Loucy (cell line): ENCODE results near the gene MCF2L.

ENCODE experiments used
- H2AFZ ChIP-seq: fragments of 200-600 bp; sonication (generic); 2 replicates; pipeline ENCODE4 v1.6.0; 2016; ENCODE audit warnings: antibody characterized with exemption, mild to moderate bottlenecking, low read length, moderate library complexity
- H3F3A ChIP-seq: fragments of 200-600 bp; 2 replicates; pipeline ENCODE4 v1.6.0; 2016; ENCODE audit warnings: antibody characterized with exemption, low read depth, mild to moderate bottlenecking
- H3K27me3 ChIP-seq: fragments of 200-600 bp; sonication (generic); 2 replicates; pipeline ENCODE4 v1.6.1; 2014; ENCODE audit warnings: low read length, mild to moderate bottlenecking; ENCODE audit not compliant: insufficient read depth, poor library complexity, severe bottlenecking
- H3K36me3 ChIP-seq: fragments of 200-600 bp; sonication (generic); 2 replicates; pipeline ENCODE4 v1.6.1; 2016; ENCODE audit warnings: low read length; ENCODE audit not compliant: insufficient read depth
- H3K4me1 ChIP-seq: fragments of 200-600 bp; sonication (generic); 2 replicates; pipeline ENCODE4 v1.5.1; 2014; ENCODE audit warnings: low read length, mild to moderate bottlenecking; ENCODE audit not compliant: insufficient read depth, poor library complexity, severe bottlenecking
- H3K4me2 ChIP-seq: fragments of 200-600 bp; sonication (generic); 2 replicates; pipeline ENCODE4 v1.6.0; 2014; ENCODE audit warnings: antibody characterized with exemption, low read length, low read depth, mild to moderate bottlenecking; ENCODE audit not compliant: poor library complexity, severe bottlenecking
- H3K4me3 ChIP-seq: fragments of 200-600 bp; sonication (generic); 2 replicates; pipeline ENCODE4 v1.5.1; 2014; ENCODE audit warnings: low read length, mild to moderate bottlenecking, mixed read lengths; ENCODE audit not compliant: poor library complexity, severe bottlenecking
- H3K79me2 ChIP-seq: fragments of 200-600 bp; sonication (generic); 2 replicates; pipeline ENCODE4 v1.6.1; 2014; ENCODE audit warnings: low read length; ENCODE audit not compliant: insufficient read depth
- H3K9ac ChIP-seq: fragments of 200-600 bp; sonication (generic); 2 replicates; pipeline ENCODE4 v1.6.0; 2014; ENCODE audit warnings: mild to moderate bottlenecking, low read depth, low read length, moderate library complexity; ENCODE audit not compliant: poor library complexity, severe bottlenecking
- H3K9me2 ChIP-seq: fragments of 200-600 bp; sonication (generic); replicated peaks from 2 replicates; pipeline ENCODE4 v1.6.1; 2016; ENCODE audit warnings: low read depth, low read length, mixed read lengths
- H3K9me3 ChIP-seq: fragments of 200-600 bp; sonication (generic); 2 replicates; pipeline ENCODE4 v1.6.1; 2014; ENCODE audit warnings: mild to moderate bottlenecking, antibody characterized with exemption, low read length, low read depth; ENCODE audit not compliant: insufficient read depth
- H4K20me1 ChIP-seq: fragments of 200-600 bp; sonication (generic); 2 replicates; pipeline ENCODE4 v1.6.0; 2014; ENCODE audit warnings: antibody characterized with exemption, low read length, mild to moderate bottlenecking; ENCODE audit not compliant: insufficient read depth, poor library complexity, severe bottlenecking
- EZH2phosphoT487 ChIP-seq: fragments of 200-600 bp; IDR thresholded peaks from 2 replicates; pipeline ENCODE4 v1.6.1; 2018; ENCODE audit warnings: antibody characterized with exemption, mild to moderate bottlenecking, moderate library complexity, borderline replicate concordance
- TF ChIP-seq, protein P1 (sequence below): fragments of 200-600 bp; sonication (generic); conservative IDR thresholded peaks from 2 replicates; pipeline ENCODE4 v1.5.1; 2014; ENCODE audit warnings: mild to moderate bottlenecking, antibody characterized with exemption, low read length

MCF2L gene

DNA sequence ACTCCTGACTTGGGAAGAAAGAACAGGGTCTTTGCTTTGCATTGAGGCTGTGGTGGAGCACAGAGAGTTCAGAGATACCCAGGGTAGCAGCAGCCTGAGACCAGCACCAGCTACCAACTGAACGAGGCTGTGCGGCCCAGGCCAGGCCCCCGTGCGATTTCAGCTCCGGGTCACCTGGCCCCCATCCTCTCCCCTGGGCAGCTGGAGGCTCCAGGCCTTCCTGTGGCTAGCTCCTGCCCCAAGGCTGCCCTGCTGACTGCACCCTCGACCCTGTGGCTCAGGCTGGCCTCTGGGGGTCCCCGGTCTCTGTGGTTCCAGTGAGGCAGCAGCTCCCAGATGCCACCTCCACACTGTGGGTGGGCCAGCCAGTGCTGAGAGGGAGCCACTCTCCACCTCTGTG is 52.8 kb downstream of the MCF2L start:
- no peaks in the 10 kb centered on the region for H4K20me1 ChIP-seq
- no peak overlapping the region for H2AFZ ChIP-seq
- no peak overlapping the region for H3K4me3 ChIP-seq
- no peak for TF ChIP-seq EZH2phosphoT487
- TF ChIP-seq, protein P1, sequence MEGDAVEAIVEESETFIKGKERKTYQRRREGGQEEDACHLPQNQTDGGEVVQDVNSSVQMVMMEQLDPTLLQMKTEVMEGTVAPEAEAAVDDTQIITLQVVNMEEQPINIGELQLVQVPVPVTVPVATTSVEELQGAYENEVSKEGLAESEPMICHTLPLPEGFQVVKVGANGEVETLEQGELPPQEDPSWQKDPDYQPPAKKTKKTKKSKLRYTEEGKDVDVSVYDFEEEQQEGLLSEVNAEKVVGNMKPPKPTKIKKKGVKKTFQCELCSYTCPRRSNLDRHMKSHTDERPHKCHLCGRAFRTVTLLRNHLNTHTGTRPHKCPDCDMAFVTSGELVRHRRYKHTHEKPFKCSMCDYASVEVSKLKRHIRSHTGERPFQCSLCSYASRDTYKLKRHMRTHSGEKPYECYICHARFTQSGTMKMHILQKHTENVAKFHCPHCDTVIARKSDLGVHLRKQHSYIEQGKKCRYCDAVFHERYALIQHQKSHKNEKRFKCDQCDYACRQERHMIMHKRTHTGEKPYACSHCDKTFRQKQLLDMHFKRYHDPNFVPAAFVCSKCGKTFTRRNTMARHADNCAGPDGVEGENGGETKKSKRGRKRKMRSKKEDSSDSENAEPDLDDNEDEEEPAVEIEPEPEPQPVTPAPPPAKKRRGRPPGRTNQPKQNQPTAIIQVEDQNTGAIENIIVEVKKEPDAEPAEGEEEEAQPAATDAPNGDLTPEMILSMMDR = no peak
- no peaks in the 10 kb centered on the region for H3K79me2 ChIP-seq
- H3K4me1 ChIP-seq = no peaks in the 10 kb centered on the region
- no peaks in the 10 kb centered on the region for H3K36me3 ChIP-seq
- no peaks in the 10 kb centered on the region for H3K9me3 ChIP-seq
- no peak overlapping the region for H3K4me2 ChIP-seq
- no peaks in the 10 kb centered on the region for H3K9me2 ChIP-seq
- no peak overlapping the region for H3K9ac ChIP-seq
- H3F3A ChIP-seq = no peaks in the 10 kb centered on the region
- no peaks in the 10 kb centered on the region for H3K27me3 ChIP-seq

DNA sequence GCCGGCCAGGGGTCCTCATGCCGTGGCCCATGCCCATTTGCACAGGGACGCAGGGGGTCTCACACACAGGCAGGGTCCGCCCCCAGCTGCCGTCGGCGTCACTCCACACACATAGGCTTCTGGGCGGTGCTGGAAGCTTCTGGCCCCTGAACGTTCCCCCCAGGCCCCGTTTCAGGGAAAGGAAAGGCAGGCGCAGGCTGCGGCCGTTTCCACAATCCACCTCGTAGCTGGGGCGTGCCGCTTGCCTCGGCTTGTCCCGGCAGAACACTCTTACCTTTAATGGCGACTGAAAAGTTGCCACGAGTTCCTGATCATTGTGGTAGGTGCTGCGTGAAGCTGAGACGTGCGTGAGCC is 53.4 kb downstream of the MCF2L start:
- H3K4me1 ChIP-seq = no peaks in the 10 kb centered on the region
- H3K27me3 ChIP-seq = no peaks in the 10 kb centered on the region
- H4K20me1 ChIP-seq = no peaks in the 10 kb centered on the region
- no peaks in the 10 kb centered on the region for H3K9me2 ChIP-seq
- TF ChIP-seq EZH2phosphoT487 = no peak
- TF ChIP-seq, protein P1 = no peak
- H3K4me2 ChIP-seq = no peak overlapping the region
- H3K9ac ChIP-seq = no peak overlapping the region
- no peaks in the 10 kb centered on the region for H3K36me3 ChIP-seq
- no peaks in the 10 kb centered on the region for H3F3A ChIP-seq
- H2AFZ ChIP-seq = no peak overlapping the region
- no peaks in the 10 kb centered on the region for H3K79me2 ChIP-seq
- H3K4me3 ChIP-seq = no peak overlapping the region
- H3K9me3 ChIP-seq = no peaks in the 10 kb centered on the region

DNA sequence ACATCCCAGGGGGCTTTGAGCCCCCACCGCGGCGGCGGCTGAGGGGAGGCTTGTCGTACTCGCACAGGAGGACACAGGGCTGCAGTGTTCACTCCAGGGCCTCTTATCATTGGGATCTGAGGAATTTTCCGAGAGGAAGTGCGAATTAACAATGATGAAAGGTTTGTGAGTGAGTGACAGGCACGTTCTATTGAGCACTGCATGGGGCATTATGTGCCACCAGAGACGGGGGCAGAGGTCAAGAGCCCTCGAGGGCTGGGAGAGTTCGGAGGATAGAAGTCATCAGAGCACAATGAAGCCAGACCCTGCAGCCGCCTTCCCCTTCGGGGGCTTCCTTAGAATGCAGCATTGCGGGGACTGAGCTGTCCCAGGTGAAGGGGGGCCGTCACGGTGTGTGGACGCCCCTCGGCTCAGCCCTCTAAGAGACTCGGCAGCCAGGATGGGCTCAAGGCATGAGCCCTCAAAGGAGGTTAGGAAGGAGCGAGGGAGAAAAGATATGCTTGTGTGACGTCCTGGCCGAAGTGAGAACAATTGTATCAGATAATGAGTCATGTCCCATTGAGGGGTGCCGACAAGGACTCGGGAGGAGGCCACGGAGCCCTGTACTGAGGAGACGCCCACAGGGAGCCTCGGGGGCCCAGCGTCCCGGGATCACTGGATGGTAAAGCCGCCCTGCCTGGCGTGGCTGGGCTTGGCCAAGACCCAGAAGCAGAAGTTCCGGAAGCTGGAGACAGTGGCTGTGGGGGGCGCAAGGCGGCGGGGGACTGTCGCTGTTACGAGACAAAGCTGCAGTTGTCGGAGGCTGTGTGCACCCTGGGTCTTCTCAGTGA is 53.9 kb downstream of the MCF2L start:
- Histone ChIP-seq H3K4me1 (no peaks in the 10 kb centered on the region), H3K9ac (no peak overlapping the region), H3K4me2 (no peak overlapping the region), H3K27me3 (no peaks in the 10 kb centered on the region), H4K20me1 (no peaks in the 10 kb centered on the region), H3K79me2 (no peaks in the 10 kb centered on the region), H3K9me3 (no peaks in the 10 kb centered on the region), H3K36me3 (no peaks in the 10 kb centered on the region), H3K9me2 (no peaks in the 10 kb centered on the region), H3K4me3 (no peak overlapping the region), H3F3A (no peaks in the 10 kb centered on the region), H2AFZ (no peak overlapping the region)
- TF ChIP-seq EZH2phosphoT487 = no peak
- TF ChIP-seq, protein P1 = no peak
